AG10803 (cell line): Measurements from ENCODE around the gene LRRIQ4.
A peak's percentile ranks its signal among the peaks of the same experiment; 100 is the strongest.

Experiments used
- DNase-seq: peaks from one replicate; pipeline ENCODE4 v3.0.0; 2010; ENCODE audit warnings: low read depth
- H3K4me3 ChIP-seq: 2 replicates; pipeline ENCODE4 v1.5.1; 2011; ENCODE audit warnings: mild to moderate bottlenecking, low read length, control low read depth
- TF ChIP-seq, protein P1 (sequence below): conservative IDR thresholded peaks from 2 replicates; pipeline ENCODE4 v1.5.1; 2011; ENCODE audit warnings: mild to moderate bottlenecking, low read length, control low read depth, inconsistent platforms

The LRRIQ4 gene

DNA sequence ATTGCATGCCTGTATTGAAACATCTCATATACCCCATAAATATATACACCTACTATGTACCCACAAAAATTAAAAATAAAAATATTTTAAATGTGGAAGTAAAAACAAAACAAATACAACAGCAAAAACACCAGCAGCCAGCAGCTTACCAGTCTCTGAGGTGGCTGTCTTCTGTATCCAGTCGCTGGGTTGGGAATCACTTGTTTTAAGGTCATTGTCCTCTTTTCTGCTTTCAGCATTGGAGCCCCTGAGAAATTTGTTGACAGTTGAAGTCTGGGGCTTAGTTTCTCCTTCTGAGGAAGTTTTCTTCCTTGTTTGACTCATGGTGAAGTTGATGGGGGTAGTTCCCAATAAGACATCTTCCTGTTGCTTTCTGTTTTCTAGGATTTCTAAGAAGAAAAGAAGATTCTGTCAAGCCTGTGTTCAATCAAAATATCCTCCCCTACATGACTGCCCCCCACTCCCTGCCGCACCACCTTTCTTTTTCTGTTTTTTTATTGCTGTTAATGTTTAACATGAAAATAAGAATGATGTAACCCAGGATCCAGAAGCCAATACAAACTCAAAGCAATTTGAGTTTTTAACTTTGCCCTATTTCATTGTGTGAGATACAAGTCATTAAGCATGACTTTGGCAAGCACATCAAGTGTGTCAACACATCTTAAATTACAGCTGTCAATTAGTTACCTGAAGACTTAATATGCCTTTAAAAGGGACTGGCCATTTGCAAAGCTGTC is 57.0 kb downstream of the LRRIQ4 start, which contains the start of gene LRRC31:
LRRC31 (minus strand) TSS at position 452 of the 737 bp plus-strand sequence; CDS start at position 324, 128 bp downstream.
- TF ChIP-seq, protein P1, sequence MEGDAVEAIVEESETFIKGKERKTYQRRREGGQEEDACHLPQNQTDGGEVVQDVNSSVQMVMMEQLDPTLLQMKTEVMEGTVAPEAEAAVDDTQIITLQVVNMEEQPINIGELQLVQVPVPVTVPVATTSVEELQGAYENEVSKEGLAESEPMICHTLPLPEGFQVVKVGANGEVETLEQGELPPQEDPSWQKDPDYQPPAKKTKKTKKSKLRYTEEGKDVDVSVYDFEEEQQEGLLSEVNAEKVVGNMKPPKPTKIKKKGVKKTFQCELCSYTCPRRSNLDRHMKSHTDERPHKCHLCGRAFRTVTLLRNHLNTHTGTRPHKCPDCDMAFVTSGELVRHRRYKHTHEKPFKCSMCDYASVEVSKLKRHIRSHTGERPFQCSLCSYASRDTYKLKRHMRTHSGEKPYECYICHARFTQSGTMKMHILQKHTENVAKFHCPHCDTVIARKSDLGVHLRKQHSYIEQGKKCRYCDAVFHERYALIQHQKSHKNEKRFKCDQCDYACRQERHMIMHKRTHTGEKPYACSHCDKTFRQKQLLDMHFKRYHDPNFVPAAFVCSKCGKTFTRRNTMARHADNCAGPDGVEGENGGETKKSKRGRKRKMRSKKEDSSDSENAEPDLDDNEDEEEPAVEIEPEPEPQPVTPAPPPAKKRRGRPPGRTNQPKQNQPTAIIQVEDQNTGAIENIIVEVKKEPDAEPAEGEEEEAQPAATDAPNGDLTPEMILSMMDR, result no peak
- DNase-seq, result no peak
- H3K4me3 ChIP-seq, result no peak within 1 kb of the TSS

DNA sequence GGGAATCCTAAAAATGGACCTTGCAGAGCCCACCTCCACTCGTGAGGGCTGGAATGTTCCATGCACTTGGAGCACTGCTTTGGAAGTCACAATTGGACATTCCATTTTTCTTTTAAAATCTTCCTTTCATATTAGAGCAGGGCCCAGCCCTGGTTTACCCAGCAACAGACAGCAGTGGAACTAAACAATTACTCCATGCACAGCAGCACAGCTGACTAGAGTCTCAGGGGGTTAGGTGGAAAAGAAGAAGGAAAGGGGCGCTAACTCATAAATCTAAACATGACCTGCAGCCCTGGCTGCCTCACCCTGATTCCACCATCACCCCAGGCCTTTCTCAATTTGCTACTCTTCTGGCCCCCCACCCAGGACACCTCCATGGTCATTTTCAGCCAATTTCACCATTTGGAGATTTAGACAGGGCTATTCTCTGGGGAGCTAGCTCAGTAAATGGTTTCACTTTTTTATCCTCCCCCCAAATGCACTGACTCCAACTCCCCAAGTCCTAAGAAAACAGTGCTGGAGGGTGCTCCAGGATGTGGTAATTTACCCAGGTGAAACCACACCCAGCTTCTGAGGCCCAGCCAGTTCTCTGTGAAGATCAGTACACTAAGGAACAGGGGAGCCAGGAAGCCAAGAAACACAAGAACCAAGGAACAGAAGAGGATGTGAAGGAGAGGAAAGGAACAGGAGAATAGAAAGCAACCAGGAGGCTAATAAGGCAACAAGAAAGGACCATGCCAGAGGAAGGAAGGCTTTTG is 58.6 kb downstream of the LRRIQ4 start:
- TF ChIP-seq, protein P1, result no peak
- no peak for DNase-seq
- H3K4me3 ChIP-seq, result no peak overlapping the region

DNA sequence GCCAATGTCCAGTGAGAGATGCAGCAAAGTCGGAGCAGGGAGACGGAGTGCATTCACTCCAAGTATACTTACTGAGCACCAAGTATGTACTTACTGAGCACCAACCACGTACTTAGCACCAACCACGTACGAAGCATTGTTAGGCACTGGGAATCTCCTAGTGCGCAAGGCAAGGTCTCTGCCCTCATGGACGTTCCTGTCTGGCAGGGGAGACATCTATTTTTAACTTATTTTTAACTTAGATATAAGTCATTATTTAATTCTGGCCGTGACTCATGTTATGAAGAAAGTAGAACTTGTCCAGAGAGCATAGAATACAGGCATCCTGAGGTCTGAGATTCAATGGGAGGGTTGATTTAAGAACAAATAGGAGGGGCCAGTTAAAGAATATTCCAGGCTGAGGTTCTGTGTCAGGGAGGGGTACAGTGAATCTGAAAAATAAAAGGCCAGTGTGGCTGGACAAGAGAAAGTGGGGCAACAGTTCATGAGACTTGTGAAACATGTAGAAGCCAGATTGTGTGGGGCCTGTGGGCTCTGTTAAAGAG is 66.4 kb downstream of the LRRIQ4 start:
- DNase-seq, result no peak
- TF ChIP-seq, protein P1, result no peak
- H3K4me3 ChIP-seq, result no peak overlapping the region

DNA sequence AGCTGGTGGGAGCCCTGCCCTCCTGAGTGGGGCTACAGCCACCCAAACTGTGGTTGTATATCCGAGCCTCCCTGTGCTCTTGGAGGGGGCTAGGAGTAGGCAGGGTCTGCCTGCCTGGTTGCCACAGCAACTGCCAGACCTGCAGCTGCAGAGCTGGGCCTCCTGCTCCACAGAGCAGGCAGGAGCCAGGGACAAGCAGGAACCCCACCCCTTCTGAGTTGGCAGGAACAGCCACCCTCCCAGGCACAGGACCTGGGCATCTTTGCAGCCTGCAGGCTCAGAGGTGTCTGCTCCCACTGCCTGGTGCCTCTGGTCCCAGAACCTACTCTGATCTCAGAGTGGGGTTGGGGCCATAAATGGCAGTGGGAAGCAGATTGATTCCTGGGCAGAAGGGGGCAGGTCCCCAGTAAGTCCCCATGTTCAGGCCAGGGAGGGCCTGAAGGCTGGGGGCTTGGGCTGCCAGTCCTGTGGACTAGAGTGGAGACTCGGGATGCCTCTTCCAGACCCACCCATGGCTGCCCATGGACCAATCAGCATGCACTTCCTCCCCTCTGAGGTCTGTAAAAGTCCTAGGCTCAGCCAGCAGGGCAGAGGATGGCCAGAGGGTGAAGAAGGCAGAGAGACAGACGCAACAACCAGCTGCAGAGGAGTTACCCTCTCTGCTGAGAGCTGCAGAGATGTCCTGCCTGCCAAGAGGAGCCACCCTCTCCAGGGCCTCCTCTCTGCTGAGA is 67.3 kb downstream of the LRRIQ4 start:
- no peak for DNase-seq
- TF ChIP-seq, protein P1, result no peak
- no peak overlapping the region for H3K4me3 ChIP-seq

DNA sequence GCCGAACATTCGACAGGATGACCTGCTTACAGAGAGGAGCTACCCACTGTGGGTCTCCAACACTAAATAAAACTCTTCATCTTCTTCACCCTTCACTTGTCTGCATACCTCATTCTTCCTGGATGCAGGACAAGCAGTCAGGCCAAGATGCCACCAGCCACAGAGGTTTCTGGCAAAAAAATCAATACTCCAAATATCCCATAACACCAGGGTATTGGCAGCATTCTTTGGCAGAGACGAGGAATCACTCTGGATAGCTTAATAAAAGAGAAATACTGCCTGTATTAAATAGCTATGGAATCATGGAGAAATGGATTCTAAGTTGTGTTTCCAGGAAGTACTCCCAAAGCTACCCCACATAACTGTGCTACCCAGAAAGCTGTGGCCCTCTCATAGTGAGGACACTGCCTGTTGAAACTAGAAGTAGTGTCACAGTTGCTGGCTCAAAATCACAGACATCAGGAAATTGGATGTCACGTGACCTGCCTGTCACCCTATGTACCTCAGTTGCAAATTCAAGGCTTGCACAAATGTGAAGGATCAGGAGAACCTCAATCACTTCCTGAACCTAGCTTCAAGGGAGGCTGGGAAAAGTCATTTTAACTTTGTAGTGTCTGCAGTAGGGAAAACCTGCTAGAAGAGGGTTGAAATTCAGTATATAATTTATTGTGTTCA is 68.0 kb downstream of the LRRIQ4 start:
- DNase-seq, result no peak

DNA sequence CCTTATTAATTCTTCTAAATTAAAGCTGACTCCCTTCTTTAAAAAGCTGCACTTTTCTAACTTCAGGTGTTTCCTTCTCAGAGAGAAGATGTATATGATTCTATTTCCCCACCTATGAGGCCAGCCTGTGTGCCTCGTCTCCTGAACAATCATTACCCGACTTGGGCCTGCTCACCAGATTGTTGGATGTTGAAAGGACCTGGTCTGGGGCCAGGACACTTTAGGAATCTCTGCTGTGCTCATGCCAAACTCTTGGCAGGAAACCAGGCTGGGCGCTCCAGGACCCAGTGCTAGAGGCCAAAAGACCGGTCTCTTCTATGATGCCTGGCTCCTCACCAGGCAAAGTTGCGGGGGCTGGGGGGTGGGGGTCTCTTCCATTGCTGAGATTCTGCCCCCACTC is 74.0 kb downstream of the LRRIQ4 start:
- H3K4me3 ChIP-seq, result no peak overlapping the region
- DNase-seq, result peak; percentile 80
- TF ChIP-seq, protein P1, result no peak

More for the DNA sequence above, 68.0 kb downstream of the LRRIQ4 start:
- H3K4me3 ChIP-seq, result no peak overlapping the region
- TF ChIP-seq, protein P1, result no peak
